Parathyroid adenoma (tissue), 2 donors: ENCODE results near the gene PYGO1.

Source experiments
- H2AFZ ChIP-seq: fragments of 300-600 bp; sonication (generic); one replicate; pipeline ENCODE4 v1.7.0; 2017; ENCODE audit warnings: antibody characterized with exemption, mild to moderate bottlenecking
- H3K27ac ChIP-seq: fragments of 300-600 bp; sonication (generic); one replicate; pipeline ENCODE4 v1.7.0; 2017
- H3K27me3 ChIP-seq: fragments of 300-600 bp; sonication (generic); one replicate; pipeline ENCODE4 v1.7.0; 2017; ENCODE audit warnings: low read length; ENCODE audit not compliant: control insufficient read depth, insufficient read depth
- H3K36me3 ChIP-seq: fragments of 300-600 bp; sonication (generic); one replicate; pipeline ENCODE4 v1.7.0; 2017; ENCODE audit warnings: low read length; ENCODE audit not compliant: control insufficient read depth, insufficient read depth
- H3K4me1 ChIP-seq: fragments of 300-600 bp; sonication (generic); one replicate; pipeline ENCODE4 v1.7.0; 2017; ENCODE audit warnings: control low read depth
- H3K4me2 ChIP-seq: fragments of 300-600 bp; sonication (generic); one replicate; pipeline ENCODE4 v1.7.0; 2017; ENCODE audit warnings: low read length
- H3K4me3 ChIP-seq: fragments of 300-600 bp; sonication (generic); one replicate; pipeline ENCODE4 v1.7.0; 2017; ENCODE audit warnings: low read depth, low read length
- H3K79me2 ChIP-seq: fragments of 300-600 bp; sonication (generic); one replicate; pipeline ENCODE4 v1.7.0; 2017; ENCODE audit warnings: control low read depth
- H3K9ac ChIP-seq: fragments of 300-600 bp; sonication (generic); one replicate; pipeline ENCODE4 v1.7.0; 2017; ENCODE audit warnings: mild to moderate bottlenecking
- H3K9me3 ChIP-seq: fragments of 300-600 bp; sonication (generic); one replicate; pipeline ENCODE4 v1.7.0; 2017; ENCODE audit warnings: low read length; ENCODE audit not compliant: control insufficient read depth
- CTCF ChIP-seq: fragments of 300-600 bp; sonication (generic); IDR thresholded peaks from one replicate; pipeline ENCODE4 v1.7.0; 2017; ENCODE audit warnings: antibody characterized with exemption, mild to moderate bottlenecking
- donor health status: primary hyperparathyroidism.

The PYGO1 gene

DNA sequence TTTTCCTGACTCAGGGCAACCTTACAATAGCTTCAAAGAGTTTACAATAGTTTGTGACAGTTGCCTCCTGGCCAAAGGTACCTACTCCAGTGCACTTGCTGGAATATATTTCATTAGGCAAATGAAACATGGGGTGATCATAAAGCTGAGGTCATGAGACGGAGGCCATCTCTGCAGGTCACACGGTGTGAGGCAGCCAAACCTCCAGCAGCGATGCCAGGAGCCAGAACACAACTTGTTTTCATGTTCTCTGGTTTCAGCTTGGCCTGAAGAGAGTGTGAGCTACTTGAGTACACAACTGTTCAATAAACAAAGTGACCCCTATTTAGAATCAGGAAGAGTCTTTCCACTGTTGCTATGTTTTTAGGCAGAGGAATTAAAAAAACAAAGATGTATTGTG lies 42.7 kb upstream of the PYGO1 start:
- no peaks in the 10 kb centered on the region for H3K36me3 ChIP-seq
- peak overlapping the region; percentile 71 for H3K27ac ChIP-seq
- no peak overlapping the region for H3K9ac ChIP-seq
- H3K4me1 ChIP-seq, result peaks cover 7% of the 10 kb centered on the region
- H3K4me2 ChIP-seq, result no peak overlapping the region
- peak overlapping the region; percentile 29 for H2AFZ ChIP-seq
- TF ChIP-seq CTCF, result no peak
- H3K79me2 ChIP-seq, result no peaks in the 10 kb centered on the region
- no peaks in the 10 kb centered on the region for H3K9me3 ChIP-seq
- H3K27me3 ChIP-seq, result no peaks in the 10 kb centered on the region
- no peak overlapping the region for H3K4me3 ChIP-seq

- Histone ChIP-seq H3K27ac (no peak overlapping the region), H3K4me2 (no peak overlapping the region), H3K36me3 (no peaks in the 10 kb centered on the region), H3K9ac (no peak overlapping the region), H3K79me2 (no peaks in the 10 kb centered on the region), H3K9me3 (no peaks in the 10 kb centered on the region), H3K4me3 (no peak overlapping the region), H3K27me3 (no peaks in the 10 kb centered on the region), H3K4me1 (peaks cover 7% of the 10 kb centered on the region), H2AFZ (no peak overlapping the region)
- TF ChIP-seq CTCF, result no peak
These were observed 40.2 kb upstream of the PYGO1 start for GRCh38 chr15:55628369-55628730.

- Histone ChIP-seq H2AFZ (no peak overlapping the region), H3K4me3 (no peak overlapping the region), H3K9me3 (no peaks in the 10 kb centered on the region), H3K79me2 (no peaks in the 10 kb centered on the region), H3K27ac (no peak overlapping the region), H3K9ac (no peak overlapping the region), H3K4me1 (peaks cover 7% of the 10 kb centered on the region), H3K27me3 (no peaks in the 10 kb centered on the region), H3K36me3 (no peaks in the 10 kb centered on the region), H3K4me2 (no peak overlapping the region)
- TF ChIP-seq CTCF, result no peak
These were observed 39.7 kb upstream of the PYGO1 start for GRCh38 chr15:55627730-55628368.

- Histone ChIP-seq H3K4me2 (no peak overlapping the region), H3K36me3 (no peaks in the 10 kb centered on the region), H3K4me3 (no peak overlapping the region), H3K27me3 (no peaks in the 10 kb centered on the region), H3K4me1 (no peaks in the 10 kb centered on the region), H3K9me3 (no peaks in the 10 kb centered on the region), H3K79me2 (no peaks in the 10 kb centered on the region), H3K9ac (no peak overlapping the region), H2AFZ (no peak overlapping the region), H3K27ac (no peak overlapping the region)
- no peak for TF ChIP-seq CTCF
These were observed 31.6 kb upstream of the PYGO1 start for GRCh38 chr15:55619783-55620182.

DNA sequence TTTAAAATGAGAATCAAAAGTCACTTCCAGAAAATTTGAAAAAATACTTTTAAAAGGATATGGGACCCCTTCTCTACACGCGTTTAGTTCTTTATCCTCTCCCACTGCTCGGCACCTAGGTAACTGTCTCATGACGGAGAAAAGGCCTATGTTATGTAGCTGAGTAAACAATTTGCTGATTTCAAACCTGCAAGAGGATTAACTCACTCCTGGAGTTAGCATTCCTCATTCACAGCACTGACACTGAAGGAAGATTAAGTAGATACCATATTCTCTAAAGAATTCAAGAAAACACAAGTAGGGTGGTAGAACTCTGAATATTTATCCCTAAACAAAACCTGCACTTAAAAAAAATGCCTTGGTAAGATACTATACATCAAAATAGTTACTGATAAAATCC lies 30.2 kb upstream of the PYGO1 start:
- H3K9ac ChIP-seq, result no peak overlapping the region
- H3K9me3 ChIP-seq, result no peaks in the 10 kb centered on the region
- H3K4me2 ChIP-seq, result no peak overlapping the region
- no peak overlapping the region for H3K27ac ChIP-seq
- no peaks in the 10 kb centered on the region for H3K4me1 ChIP-seq
- no peak for TF ChIP-seq CTCF
- no peaks in the 10 kb centered on the region for H3K36me3 ChIP-seq
- H3K79me2 ChIP-seq, result no peaks in the 10 kb centered on the region
- no peaks in the 10 kb centered on the region for H3K27me3 ChIP-seq
- no peak overlapping the region for H3K4me3 ChIP-seq
- no peak overlapping the region for H2AFZ ChIP-seq
